GM19035 (cell line): ENCODE measurements around the gene SMAD3.
A peak's percentile ranks its signal among the peaks of the same experiment; 100 is the strongest.
"Not testable (repeated sequence)": the region's sequence is repeated elsewhere in the genome, so short reads cannot be mapped to it uniquely, and the experiment has no call there.

ENCODE experiments used
- ATAC-seq: cut with Tn5 transposase; IDR thresholded peaks from one replicate; pipeline ENCODE4 v1.9.1; 2021; ENCODE audit not compliant: unreplicated experiment

Gene SMAD3

GRCh38 chr15:67123291-67123690, 57.9 kb downstream of the SMAD3 start:
- ATAC-seq = not testable (repeated sequence)

- no peak for ATAC-seq
Observed at GRCh38 chr15:67124111-67124510, 58.7 kb downstream of the SMAD3 start.

GRCh38 chr15:67124911-67125588, 59.6 kb downstream of the SMAD3 start:
- no peak for ATAC-seq

DNA sequence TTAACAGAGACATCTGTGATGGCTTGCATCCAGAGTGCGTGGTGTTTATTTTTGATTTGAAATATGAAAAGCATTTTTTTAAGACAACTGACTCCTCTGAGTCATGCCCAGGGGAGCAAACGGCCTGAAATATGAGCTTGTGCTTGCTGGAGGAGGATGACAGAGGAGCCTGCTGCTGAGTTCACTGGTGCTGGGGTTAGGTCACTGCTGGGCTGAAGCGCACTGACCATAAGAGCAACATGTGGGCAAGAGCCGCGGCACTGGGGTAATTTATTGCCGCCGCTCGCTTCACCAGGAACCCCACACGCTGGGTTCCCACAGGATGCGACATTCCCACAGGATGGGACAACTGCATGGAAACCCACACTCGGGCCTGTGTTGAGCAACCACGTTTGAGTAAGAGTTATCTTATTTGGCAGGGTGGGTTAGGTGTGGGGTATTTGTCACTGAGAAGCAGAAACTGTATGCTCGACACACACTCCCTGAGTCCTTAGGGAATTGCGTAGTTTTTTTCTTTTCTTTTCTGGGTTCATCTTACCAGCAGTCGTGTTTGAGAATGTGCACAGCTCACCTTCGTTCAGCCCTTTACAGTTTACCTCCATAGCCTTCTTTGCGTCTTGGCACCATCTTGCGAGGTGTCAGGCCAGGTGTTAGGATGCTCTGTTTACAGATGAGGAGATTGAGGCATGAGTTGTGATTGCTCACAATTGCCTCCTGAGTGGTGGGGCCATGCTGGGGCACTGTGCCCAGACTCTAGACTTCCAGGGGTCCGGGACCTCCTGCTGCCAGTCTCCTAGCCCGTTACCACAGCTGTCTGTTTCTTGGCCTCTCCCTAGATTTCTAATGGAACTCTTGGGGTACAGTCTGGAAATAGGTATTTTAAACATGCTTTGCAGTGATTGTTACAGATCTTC, 60.4 kb downstream of the SMAD3 start:
- no peak for ATAC-seq

DNA sequence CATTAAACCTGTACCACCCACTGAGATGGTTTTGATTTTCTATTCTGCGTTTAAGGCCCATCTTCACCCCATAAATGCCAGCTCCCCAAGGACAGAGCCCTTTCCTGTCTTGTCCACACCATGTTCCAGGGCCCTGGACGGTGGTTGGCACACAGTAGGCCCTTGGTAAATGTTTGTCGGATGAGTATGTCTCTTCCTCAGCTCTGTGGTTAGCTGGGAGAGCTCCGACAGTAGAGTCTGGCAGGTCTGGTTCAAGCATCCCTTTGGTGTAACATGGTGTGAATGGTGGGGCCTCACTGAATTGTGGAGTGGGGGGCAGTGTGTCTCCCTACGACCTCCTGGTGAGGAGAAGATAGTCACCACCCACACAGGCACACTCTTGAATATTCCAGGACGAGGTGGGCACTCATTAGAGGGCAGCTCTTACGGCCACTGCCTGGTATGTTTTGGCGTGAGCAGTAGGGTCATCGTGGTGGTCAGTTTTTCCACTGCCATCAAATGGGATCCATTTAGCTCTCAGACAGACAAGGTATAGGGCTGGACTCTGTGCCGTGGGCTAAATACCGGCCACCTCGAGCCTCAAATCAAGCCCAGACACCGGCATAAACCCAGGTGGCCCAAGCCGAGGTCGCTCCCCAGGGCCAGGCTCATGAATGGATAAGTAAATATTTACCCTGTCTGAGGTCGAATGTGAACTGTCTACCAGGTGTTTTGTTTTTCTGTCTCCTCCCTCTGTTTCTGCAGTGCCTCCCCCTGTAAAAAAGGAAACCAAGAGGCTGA, 61.3 kb downstream of the SMAD3 start:
- no peak for ATAC-seq

GRCh38 chr15:67127331-67127664, 61.9 kb downstream of the SMAD3 start:
- no peak for ATAC-seq

GRCh38 chr15:67127965-67128364, 62.6 kb downstream of the SMAD3 start:
- no peak for ATAC-seq

DNA sequence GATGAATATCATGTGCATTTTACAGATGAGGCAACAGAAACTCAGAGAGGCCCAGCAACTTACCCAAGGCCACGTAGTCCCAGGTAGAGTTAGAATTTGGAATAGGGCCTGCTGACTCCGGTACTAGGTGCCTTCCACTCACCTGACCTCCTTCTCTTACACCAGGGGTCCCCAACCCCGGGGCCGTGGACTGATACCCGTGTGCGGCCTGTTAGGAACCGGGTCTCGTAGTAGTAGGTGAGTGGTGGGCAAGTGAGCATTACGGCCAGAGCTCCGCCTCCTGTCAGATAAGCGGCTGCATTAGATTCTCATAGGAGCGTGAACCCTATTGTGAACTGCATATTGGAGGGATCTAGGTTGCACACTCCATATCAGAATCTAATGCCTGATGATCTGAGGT, 64.8 kb downstream of the SMAD3 start:
- no peak for ATAC-seq

- no peak for ATAC-seq
Observed at GRCh38 chr15:67130673-67131601, 65.5 kb downstream of the SMAD3 start.

DNA sequence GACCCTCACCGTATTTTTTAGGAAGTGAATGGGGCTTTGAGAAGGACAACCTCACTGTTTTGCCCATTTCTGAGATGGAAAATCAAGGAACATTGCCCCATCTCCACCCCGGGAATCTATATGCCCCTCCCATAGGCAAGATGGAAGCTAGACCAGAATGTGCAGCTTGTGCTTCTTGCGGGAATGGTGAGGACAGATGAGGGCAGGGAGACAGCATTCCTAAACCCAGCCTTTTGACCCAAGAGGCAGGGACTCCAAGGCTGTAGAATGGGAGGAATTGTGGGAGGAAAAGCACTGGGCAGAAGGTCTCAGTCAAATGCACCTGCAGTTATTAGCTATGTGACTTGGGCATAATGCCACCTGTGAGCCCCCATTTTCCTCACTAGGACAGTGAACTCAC, 66.9 kb downstream of the SMAD3 start:
- ATAC-seq = no peak

- ATAC-seq = no peak
Observed at GRCh38 chr15:67133026-67133425, 67.6 kb downstream of the SMAD3 start.

- no peak for ATAC-seq
Observed at GRCh38 chr15:67133738-67134066, 68.3 kb downstream of the SMAD3 start.

DNA sequence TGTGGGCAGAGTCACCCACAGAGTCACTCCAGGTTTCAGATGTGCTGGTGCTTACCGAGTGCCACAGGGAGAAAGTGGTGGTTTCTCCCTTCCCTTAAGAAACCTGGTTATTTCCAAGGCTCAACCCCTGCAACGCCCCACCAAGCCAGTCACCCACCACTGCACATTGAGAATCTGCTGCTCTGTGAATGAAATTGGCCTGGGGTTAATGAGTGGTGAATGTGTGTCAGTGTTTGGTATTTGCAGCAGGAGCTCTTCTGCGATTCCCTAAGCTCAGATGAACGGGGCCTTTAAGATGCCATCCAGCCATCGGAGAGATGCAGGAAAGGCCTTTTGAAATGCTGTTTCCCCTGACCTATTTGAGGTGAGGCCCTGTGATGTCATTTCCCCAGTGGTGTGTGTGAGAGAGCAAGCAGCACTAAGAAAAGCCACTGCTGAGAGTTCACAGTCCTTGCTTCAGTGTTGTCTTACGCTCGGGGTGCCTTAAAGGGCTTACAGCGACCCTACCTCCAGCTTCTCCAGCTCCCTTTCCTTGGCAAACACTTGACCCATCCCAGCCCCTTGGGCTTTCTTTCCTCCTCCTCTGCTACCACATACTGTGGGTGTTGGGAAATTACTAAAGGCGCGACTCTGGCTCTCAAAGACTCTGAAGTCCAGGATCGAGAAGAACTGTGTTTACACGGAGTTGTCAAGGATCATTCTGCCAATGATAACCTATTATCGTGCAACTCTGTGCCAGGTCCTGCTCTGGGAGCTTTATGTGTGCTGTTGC, 68.9 kb downstream of the SMAD3 start:
- peak; percentile 75 for ATAC-seq

DNA sequence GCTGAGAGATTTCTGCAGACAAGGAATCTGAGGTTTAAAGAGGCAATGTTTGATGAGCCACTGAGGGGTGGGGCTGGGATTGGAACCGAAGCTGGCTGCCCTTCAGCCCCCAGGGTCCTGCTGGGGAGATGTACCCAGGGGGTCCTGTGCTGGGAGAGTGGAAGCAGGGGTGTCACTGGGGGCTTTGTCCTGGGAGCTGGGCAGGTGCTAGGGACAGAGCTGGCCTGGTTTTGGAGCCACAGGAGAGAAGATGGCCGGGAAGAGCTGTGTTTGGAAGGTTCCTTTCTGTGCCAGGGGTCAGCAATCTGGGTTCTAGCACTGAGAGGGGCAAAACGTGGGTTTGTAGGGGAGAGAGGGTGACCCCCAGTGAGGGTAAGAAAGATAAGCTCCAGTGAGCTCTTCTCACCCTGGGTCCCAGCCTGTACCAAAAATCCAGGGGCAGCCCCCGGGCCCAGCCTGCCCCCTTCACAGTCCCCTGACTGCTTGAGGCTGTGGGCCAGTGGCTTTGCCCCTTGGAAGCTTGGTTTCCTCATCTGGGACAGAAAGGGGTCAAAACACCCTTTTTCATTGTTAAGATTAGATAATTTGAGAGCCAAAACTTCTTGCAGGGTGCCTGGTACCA, 69.6 kb downstream of the SMAD3 start:
- no peak for ATAC-seq

DNA sequence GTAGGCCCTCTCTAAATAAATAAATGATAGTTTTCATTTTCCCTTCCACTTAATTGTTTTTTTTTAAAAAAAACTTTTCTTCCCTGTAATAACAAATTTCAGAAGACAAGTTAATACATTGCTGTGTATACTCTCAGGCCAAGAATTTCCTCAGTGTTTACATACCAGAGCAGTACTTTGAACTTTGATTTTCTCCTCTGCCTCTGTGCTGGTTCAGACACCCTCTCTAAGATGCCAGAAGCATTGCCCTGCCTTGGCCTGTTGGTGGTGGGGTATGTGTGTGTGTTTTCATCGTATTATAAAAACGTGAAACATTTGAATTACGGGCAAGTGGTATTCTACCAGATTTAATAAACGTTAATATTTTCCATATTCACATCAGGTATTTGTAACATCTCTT, 70.1 kb downstream of the SMAD3 start:
- no peak for ATAC-seq

- ATAC-seq = no peak
Observed at GRCh38 chr15:67136802-67137201, 71.4 kb downstream of the SMAD3 start.

GRCh38 chr15:67137319-67137718, 71.9 kb downstream of the SMAD3 start:
- no peak for ATAC-seq

GRCh38 chr15:67137951-67138848, 72.8 kb downstream of the SMAD3 start:
- no peak for ATAC-seq
